ENCODE measurements around the gene ACTR2. TPM values are rescaled to one million over a fixed set of nuclear protein-coding genes. Genes with fewer than 3 reads are reported as not detected.

ACTR2 gene
- total RNA-seq, 4 donors from 2014 or later, result 38.7 to 157 (median 118) TPM

DNA sequence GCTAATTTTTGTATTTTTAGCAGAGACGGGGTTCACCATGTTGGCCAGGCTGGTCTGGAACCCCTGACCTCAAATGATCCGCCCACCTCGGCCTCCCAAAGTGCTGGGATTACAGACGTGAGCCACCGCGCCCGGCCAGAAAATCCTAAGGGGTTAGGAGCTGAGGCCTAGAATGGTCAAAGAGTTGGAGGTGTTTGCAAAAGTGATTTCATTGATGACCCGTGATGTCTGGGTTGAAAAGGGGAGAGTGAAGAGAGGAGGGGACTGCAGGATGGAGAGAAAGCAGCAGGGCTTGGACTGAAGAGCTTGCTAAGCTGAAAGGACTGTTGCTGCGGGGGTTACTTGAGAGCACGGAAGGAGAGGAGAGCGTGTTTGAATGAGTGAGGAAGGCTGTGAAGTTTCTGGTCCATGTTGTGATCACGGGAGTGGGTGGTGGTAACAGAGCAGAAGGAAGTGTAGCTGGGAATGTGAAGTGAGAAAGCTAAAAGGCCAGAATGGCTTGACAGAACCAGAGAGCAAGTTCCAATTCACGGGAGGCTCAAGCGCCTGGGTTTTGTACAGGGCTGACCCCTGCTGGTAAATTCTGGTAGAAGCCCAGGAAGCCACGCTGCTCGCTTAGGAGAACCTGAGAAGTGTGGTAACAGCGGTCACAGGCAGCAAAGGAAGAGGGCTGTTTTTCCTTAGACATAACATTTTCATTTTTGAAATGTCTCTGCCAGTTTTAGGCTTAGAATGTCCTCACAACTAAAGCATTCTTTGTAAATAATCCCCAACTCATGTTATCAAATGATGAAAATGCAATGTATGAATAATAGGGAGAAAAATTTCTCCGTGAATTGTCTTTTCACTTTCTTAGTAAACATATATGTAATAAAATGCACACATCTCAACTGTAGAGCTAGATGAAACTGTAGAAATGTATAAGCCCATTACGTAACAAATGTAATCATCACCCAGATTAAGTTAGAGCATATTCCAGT is 40.5 kb upstream of the ACTR2 start:
- no peaks in the 10 kb centered on the region for H3K9me3 ChIP-seq
- H3K36me3 ChIP-seq, result no peaks in the 10 kb centered on the region
- intact Hi-C loops (cut with DNase I; ENCODE audit: low total_unique reads), result no loop called here
- H3K4me1 ChIP-seq, result no peaks in the 10 kb centered on the region
- H3K27me3 ChIP-seq, result no peaks in the 10 kb centered on the region
- no peak overlapping the region for H3K4me3 ChIP-seq
- peak; percentile 77 to 82 for DNase-seq
- H3K27ac ChIP-seq, result no peak overlapping the region
- TF ChIP-seq, protein P1, sequence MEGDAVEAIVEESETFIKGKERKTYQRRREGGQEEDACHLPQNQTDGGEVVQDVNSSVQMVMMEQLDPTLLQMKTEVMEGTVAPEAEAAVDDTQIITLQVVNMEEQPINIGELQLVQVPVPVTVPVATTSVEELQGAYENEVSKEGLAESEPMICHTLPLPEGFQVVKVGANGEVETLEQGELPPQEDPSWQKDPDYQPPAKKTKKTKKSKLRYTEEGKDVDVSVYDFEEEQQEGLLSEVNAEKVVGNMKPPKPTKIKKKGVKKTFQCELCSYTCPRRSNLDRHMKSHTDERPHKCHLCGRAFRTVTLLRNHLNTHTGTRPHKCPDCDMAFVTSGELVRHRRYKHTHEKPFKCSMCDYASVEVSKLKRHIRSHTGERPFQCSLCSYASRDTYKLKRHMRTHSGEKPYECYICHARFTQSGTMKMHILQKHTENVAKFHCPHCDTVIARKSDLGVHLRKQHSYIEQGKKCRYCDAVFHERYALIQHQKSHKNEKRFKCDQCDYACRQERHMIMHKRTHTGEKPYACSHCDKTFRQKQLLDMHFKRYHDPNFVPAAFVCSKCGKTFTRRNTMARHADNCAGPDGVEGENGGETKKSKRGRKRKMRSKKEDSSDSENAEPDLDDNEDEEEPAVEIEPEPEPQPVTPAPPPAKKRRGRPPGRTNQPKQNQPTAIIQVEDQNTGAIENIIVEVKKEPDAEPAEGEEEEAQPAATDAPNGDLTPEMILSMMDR (IDR thresholded peaks at IDR 0.05), result peak; percentile 71 to 79 (median 74)
- no peak for TF ChIP-seq POLR2A (IDR thresholded peaks at IDR 0.05)

DNA sequence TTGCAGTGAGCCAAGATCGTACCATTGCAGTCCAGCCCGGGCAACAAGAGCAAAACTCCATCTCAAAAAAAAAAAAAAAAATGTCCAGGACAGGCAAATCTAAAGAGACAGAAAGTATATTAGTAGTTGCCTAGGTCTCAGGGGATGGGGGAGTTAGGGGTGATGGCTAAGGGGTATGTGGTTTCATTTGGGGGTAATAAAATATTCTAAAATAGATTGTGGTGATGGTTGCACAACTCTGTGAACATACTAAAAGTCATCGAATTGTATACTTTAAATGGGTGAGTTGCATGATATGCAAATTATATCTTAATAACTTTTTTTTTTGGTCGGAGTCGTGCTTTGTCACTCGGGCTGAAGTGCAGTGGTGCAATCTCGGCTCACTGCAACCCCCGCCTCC is 34.2 kb upstream of the ACTR2 start:
- TF ChIP-seq, protein P1 (IDR thresholded peaks at IDR 0.05), result no peak
- TF ChIP-seq POLR2A (IDR thresholded peaks at IDR 0.05), result no peak
- no peak overlapping the region for H3K4me3 ChIP-seq
- no peaks in the 10 kb centered on the region for H3K27me3 ChIP-seq
- no peaks in the 10 kb centered on the region for H3K4me1 ChIP-seq
- intact Hi-C loops (cut with DNase I; ENCODE audit: low total_unique reads), result no loop called here
- H3K9me3 ChIP-seq, result no peaks in the 10 kb centered on the region
- no peak for DNase-seq
- H3K27ac ChIP-seq, result no peak overlapping the region
- H3K36me3 ChIP-seq, result no peaks in the 10 kb centered on the region

DNA sequence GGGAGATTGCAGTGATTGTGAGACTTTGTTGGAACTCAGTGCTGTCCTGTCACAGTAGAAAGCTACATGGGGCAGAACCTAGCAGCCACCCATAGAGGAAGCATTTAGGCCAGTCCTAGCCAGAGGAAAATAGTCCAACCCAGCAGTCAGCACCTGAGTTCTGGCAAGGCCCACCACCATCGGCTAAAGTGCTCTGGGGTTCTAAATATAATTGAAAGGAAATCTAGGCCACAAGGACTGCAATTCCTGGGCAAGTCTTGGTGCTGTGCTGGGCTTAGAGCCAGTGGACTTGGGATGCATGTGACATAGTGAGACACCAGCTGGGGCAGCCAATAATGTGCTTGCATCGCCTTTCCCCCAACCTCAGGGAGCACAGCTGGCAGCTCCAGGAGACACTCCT is 28.9 kb upstream of the ACTR2 start:
- no peak overlapping the region for H3K4me3 ChIP-seq
- H3K27me3 ChIP-seq, result no peaks in the 10 kb centered on the region
- TF ChIP-seq, protein P1 (IDR thresholded peaks at IDR 0.05), result no peak
- no peak for TF ChIP-seq POLR2A (IDR thresholded peaks at IDR 0.05)
- H3K9me3 ChIP-seq, result no peaks in the 10 kb centered on the region
- no peaks in the 10 kb centered on the region for H3K36me3 ChIP-seq
- H3K27ac ChIP-seq, result no peak overlapping the region
- intact Hi-C loops (cut with DNase I; ENCODE audit: low total_unique reads), result no loop called here
- DNase-seq, result no peak
- no peaks in the 10 kb centered on the region for H3K4me1 ChIP-seq

DNA sequence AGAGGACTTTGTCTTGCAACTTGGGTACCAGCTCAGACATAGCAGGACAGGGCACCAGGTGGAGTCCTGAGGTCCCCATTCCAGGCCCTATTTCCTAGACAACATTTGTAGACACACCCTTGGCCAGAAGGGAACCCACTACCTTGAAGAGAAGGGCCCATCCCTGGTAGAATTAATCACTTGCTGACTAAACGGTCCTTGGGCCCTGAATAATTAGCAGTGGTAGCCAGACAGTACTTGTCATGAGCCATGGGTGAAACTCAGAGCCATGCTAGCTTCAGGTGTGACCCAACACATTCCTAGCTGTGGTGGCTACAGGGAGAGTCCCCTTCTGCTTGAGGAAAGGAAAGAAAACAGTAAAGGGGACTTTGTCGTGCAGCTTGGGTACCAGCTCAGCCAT is 28.5 kb upstream of the ACTR2 start:
- H3K4me3 ChIP-seq, result no peak overlapping the region
- intact Hi-C loops (cut with DNase I; ENCODE audit: low total_unique reads), result no loop called here
- no peaks in the 10 kb centered on the region for H3K9me3 ChIP-seq
- H3K36me3 ChIP-seq, result no peaks in the 10 kb centered on the region
- no peak for TF ChIP-seq POLR2A (IDR thresholded peaks at IDR 0.05)
- TF ChIP-seq, protein P1 (IDR thresholded peaks at IDR 0.05), result no peak
- no peaks in the 10 kb centered on the region for H3K27me3 ChIP-seq
- no peak overlapping the region for H3K27ac ChIP-seq
- no peak for DNase-seq
- no peaks in the 10 kb centered on the region for H3K4me1 ChIP-seq

DNA sequence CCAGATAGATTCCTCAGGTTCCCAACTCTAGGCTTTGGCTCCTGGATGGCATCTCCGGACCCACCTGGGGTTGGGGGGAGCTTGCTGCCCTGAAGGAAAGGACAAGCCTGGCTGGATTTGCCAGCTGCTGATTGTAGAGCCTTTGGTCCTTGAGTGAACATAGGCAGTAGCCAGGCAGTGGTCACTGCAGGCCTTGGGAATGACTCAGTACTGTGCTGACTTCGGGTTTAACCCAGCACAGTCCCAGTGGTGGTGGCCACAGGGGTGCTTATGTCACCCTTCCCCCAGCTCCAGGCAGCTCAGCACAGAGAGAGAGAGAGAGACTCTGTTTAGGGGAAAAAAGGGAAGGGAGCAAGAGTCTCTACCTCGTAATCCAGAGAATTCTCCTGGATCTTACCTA is 27.7 kb upstream of the ACTR2 start:
- DNase-seq, result no peak
- H3K36me3 ChIP-seq, result no peaks in the 10 kb centered on the region
- no peaks in the 10 kb centered on the region for H3K4me1 ChIP-seq
- TF ChIP-seq, protein P1 (IDR thresholded peaks at IDR 0.05), result no peak
- TF ChIP-seq POLR2A (IDR thresholded peaks at IDR 0.05), result no peak
- no peak overlapping the region for H3K27ac ChIP-seq
- H3K9me3 ChIP-seq, result no peaks in the 10 kb centered on the region
- H3K27me3 ChIP-seq, result no peaks in the 10 kb centered on the region
- no peak overlapping the region for H3K4me3 ChIP-seq
- intact Hi-C loops (cut with DNase I; ENCODE audit: low total_unique reads), result no loop called here
